Esophagus squamous epithelium (tissue), 4 donors: ENCODE data around the gene PLSCR5.

ENCODE experiments used
- POLR2A ChIP-seq, 4 donors: fragments of 450-650 bp; IDR thresholded peaks; one replicate each; pipeline ENCODE4 v1.6.1; 2017; ENCODE audit warnings: antibody characterized with exemption in 4 of 4, mild to moderate bottlenecking in 4 of 4, moderate library complexity in 3 of 4
- TF ChIP-seq, protein P1 (sequence below), 6 experiments: fragments of 450-650 bp in 4 of 6; fragments of 200-600 bp in 2 of 6; sonication (generic) in 2 of 6; IDR thresholded peaks; one replicate each; pipeline ENCODE4 v1.5.1; 2016 to 2019; ENCODE audit warnings: antibody characterized with exemption in 6 of 6, mild to moderate bottlenecking in 4 of 6, moderate library complexity in 4 of 6

DNA sequence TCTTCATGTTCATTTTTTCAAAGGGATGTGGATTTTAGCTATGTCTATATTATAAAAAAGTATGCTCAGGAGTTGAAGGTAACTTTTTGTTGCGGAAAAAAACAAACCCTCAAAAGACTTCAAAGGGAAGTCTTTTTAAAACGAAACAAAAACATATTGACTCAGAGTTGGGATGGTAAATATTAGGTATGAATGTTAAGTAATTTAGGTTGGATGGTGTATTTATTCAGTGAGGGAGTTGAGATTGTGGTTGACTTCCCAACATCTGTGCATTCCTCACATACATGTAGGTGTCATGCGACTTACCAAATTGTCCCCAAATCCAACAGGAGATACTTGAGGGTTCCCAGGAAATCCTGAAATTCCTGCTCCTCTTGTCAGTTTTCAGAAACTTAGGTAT lies 32.7 kb upstream of the PLSCR5 start:
- TF ChIP-seq, protein P1, sequence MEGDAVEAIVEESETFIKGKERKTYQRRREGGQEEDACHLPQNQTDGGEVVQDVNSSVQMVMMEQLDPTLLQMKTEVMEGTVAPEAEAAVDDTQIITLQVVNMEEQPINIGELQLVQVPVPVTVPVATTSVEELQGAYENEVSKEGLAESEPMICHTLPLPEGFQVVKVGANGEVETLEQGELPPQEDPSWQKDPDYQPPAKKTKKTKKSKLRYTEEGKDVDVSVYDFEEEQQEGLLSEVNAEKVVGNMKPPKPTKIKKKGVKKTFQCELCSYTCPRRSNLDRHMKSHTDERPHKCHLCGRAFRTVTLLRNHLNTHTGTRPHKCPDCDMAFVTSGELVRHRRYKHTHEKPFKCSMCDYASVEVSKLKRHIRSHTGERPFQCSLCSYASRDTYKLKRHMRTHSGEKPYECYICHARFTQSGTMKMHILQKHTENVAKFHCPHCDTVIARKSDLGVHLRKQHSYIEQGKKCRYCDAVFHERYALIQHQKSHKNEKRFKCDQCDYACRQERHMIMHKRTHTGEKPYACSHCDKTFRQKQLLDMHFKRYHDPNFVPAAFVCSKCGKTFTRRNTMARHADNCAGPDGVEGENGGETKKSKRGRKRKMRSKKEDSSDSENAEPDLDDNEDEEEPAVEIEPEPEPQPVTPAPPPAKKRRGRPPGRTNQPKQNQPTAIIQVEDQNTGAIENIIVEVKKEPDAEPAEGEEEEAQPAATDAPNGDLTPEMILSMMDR (IDR thresholded peaks at IDR 0.05): no peak
- no peak for TF ChIP-seq POLR2A (IDR thresholded peaks at IDR 0.05)
